Transverse colon (tissue), 4 donors: ENCODE results near the gene CYP1B1. TPM values are rescaled to one million over a fixed set of nuclear protein-coding genes. Genes with fewer than 3 reads are reported as not detected.

Experiments
- DNase-seq: peaks from one replicate; pipeline ENCODE4 v3.0.0-alpha.2; 2019
- H3K27ac ChIP-seq, 4 donors: fragments of 200-600 bp; sonication (generic); 2 replicates each; pipeline ENCODE4 v1.5.1; 2016 to 2018; ENCODE audit warnings: inconsistent platforms in 4 of 4
- H3K27me3 ChIP-seq: fragments of 200-600 bp; sonication (generic); 2 replicates; pipeline ENCODE4 v1.5.1; 2017; ENCODE audit warnings: inconsistent platforms
- H3K36me3 ChIP-seq, 4 donors: fragments of 200-600 bp; sonication (generic); 2 replicates each; pipeline ENCODE4 v1.5.1; 2017 to 2019; ENCODE audit warnings: inconsistent platforms in 4 of 4
- H3K4me1 ChIP-seq, 4 donors: fragments of 200-600 bp; sonication (generic); 2 replicates each; pipeline ENCODE4 v1.5.1; 2017 to 2020; ENCODE audit warnings: inconsistent platforms in 4 of 4
- H3K4me3 ChIP-seq, 4 donors: fragments of 200-600 bp; sonication (generic); 1 replicate in 1 of 4; 2 replicates in 3 of 4; pipeline versions ENCODE4 v1.5.1 to v1.6.1; 2017 to 2019; ENCODE audit warnings: inconsistent platforms in 4 of 4
- H3K9me3 ChIP-seq, 2 donors: fragments of 200-600 bp; sonication (generic); 2 replicates each; pipeline ENCODE4 v1.5.1; 2017 to 2019; ENCODE audit warnings: inconsistent platforms in 2 of 2
- EP300 ChIP-seq: sonication (generic); formaldehyde crosslinking; IDR thresholded peaks from one replicate; pipeline ENCODE4 v1.6.1; 2017; ENCODE audit warnings: antibody characterized with exemption, low read depth
- POLR2A ChIP-seq: fragments of 450-650 bp; IDR thresholded peaks from one replicate; pipeline ENCODE4 v1.6.1; 2016; ENCODE audit warnings: antibody characterized with exemption, mild to moderate bottlenecking, moderate library complexity
- POLR2AphosphoS5 ChIP-seq, 3 donors: sonication (generic); formaldehyde crosslinking; IDR thresholded peaks; one replicate each; pipeline ENCODE4 v1.6.1; 2016; ENCODE audit warnings: antibody characterized with exemption in 3 of 3
- WGBS, 2 donors: methylation state at CpG; one replicate each; pipeline ENCODE4 v1.1.5; 2018; ENCODE audit warnings: low coverage in 1 of 2; 5-methylcytosine and 5-hydroxymethylcytosine counted together
- in situ Hi-C, 4 donors: fragments of 200-750 bp; cut with MboI; loops; one replicate each; pipeline versions ENCODE4 v1.15.0 to v1.15.1; 2017; ENCODE audit warnings: low sequenced_read_pairs in 3 of 4, low pct_ligation_motif_present in 1 of 4, low pct_unique_long_range_greater_than_20kb in 1 of 4
- intact Hi-C: fragments of 100-400 bp; cut with DNase I; formaldehyde crosslinking; loops from one replicate; pipeline ENCODE4 v1.15.1; 2023; ENCODE audit warnings: low total_unique reads
- total RNA-seq, 4 donors: library from RNA; depleted of rRNA; stranded (reverse); fragments of >200 nt; gene quantifications; one replicate each; pipeline ENCODE4 v1.1.0, GENCODE V29; 2016
- TF ChIP-seq, protein P1 (sequence below), 5 experiments: fragments of 200-600 bp in 3 of 5; fragments of 450-650 bp in 2 of 5; sonication (generic) in 3 of 5; IDR thresholded peaks; 1 replicate in 2 of 5; 2 replicates in 3 of 5; pipeline ENCODE4 v1.5.1; 2016 to 2017; ENCODE audit warnings: antibody characterized with exemption in 5 of 5, inconsistent platforms in 3 of 5, mild to moderate bottlenecking in 2 of 5, moderate library complexity in 1 of 5

CYP1B1 gene
- total RNA-seq, 4 donors from 2014 or later: 2.0 to 9.6 (median 5.5) TPM

DNA sequence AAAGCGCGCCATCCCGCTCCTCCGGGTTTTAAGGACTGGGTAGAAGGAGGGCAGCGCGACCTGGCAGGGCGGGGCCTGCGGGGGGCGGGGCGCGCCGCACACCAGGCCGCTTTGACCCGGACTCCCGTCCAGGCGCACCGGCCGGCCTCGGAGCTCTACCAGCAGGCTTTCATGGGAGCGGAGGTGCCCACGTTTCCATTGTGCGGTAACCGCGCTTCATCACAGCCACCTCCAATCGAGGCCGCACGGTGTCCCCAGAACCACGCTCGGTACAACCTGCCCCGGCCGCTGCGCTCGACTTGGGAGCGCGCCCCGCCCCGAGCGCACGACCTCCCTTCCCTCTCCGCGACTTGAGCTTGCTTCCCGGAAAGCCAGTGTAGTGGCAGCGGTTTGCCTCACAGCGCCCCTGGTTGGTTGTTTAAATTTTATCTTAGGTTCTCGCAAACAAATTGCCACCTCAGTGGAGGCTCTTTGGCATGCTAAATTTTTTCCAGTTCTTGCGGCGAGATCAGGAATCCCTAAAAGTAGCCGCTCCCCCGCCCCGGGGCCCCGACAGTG, 280 bp upstream of the CYP1B1 start:
- peak overlapping the region; percentile 71 to 82 (median 78) for H3K27ac ChIP-seq
- H3K4me1 ChIP-seq: peaks cover 0 to 41% (median 27%) of the 10 kb centered on the region in 4 donors
- peak; percentile 64 for DNase-seq
- 0 to 3% methylated on average over 1 to 32 of the region's 51 CpGs for WGBS, 2 donors
- in situ Hi-C loops: no loop called here
- TF ChIP-seq, protein P1, sequence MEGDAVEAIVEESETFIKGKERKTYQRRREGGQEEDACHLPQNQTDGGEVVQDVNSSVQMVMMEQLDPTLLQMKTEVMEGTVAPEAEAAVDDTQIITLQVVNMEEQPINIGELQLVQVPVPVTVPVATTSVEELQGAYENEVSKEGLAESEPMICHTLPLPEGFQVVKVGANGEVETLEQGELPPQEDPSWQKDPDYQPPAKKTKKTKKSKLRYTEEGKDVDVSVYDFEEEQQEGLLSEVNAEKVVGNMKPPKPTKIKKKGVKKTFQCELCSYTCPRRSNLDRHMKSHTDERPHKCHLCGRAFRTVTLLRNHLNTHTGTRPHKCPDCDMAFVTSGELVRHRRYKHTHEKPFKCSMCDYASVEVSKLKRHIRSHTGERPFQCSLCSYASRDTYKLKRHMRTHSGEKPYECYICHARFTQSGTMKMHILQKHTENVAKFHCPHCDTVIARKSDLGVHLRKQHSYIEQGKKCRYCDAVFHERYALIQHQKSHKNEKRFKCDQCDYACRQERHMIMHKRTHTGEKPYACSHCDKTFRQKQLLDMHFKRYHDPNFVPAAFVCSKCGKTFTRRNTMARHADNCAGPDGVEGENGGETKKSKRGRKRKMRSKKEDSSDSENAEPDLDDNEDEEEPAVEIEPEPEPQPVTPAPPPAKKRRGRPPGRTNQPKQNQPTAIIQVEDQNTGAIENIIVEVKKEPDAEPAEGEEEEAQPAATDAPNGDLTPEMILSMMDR (IDR thresholded peaks at IDR 0.05): peak in 3 of 5 experiments; percentile 23 to 64 (median 47)
- TF ChIP-seq POLR2A: no peak
- intact Hi-C loops: loop anchor here (10.0 kb wide), 1 partner anchor 199 kb away; no protein-coding TSS in a partner anchor
- peak overlapping the region; percentile 43 to 66 (median 46) for H3K4me3 ChIP-seq
- H3K36me3 ChIP-seq: no peaks in the 10 kb centered on the region
- H3K27me3 ChIP-seq: peaks cover 60% of the 10 kb centered on the region
- no peaks in the 10 kb centered on the region for H3K9me3 ChIP-seq

DNA sequence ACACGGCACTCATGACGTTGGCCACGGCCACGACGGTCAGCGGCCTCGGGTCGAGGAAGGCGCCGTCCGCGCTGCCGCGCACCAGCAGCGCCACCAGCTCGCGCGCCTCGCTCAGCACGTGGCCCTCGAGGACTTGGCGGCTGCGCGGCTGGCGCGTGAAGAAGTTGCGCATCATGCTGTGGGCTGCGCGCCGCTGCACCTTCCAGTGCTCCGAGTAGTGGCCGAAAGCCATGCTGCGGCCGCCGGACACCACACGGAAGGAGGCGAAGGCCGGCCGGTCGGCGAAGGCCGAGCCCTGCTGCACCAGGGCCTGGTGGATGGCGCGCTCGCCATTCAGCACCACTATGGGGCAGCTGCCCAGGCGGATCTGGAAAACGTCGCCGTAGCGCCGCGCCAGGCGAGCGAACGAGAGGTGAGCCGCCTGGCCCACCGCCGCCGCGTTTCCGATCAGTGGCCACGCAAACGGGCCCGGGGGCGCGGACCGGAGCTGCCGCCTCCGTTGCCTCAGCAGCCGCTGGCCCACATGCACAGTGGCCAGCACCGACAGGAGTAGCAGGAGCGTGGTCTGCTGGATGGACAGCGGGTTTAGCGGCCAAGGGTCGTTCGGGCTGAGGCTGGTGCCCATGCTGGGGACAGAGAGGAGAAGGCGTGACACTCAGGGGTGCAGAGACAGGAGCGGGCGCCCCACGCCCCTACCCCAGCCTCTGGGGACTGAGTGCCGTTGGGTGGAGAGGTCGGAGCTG, 1.0 kb downstream of the CYP1B1 start:
- WGBS, 2 donors: 35% methylated on average over 78 of the region's 82 CpGs; no CpG with 5 or more reads in 1 of the 2 donors
- TF ChIP-seq POLR2A (no peak), EP300 (no peak), POLR2AphosphoS5 (IDR thresholded peaks at IDR 0.05) (no peak)
- TF ChIP-seq, protein P1 (IDR thresholded peaks at IDR 0.05): no peak
- in situ Hi-C loops (no loop called here), intact Hi-C loops (loop anchor here (10.0 kb wide), 1 partner anchor 200 kb away; no protein-coding TSS in a partner anchor)
- Histone ChIP-seq H3K27ac (peak overlapping the region in 1 of 4 donors; percentile 82), H3K4me3 (peak overlapping the region in 2 of 4 donors; percentile 44 to 66), H3K4me1 (peaks cover 0 to 41% (median 27%) of the 10 kb centered on the region in 4 donors), H3K27me3 (peaks cover 57% of the 10 kb centered on the region), H3K9me3 (no peaks in the 10 kb centered on the region), H3K36me3 (no peaks in the 10 kb centered on the region)
- no peak for DNase-seq

DNA sequence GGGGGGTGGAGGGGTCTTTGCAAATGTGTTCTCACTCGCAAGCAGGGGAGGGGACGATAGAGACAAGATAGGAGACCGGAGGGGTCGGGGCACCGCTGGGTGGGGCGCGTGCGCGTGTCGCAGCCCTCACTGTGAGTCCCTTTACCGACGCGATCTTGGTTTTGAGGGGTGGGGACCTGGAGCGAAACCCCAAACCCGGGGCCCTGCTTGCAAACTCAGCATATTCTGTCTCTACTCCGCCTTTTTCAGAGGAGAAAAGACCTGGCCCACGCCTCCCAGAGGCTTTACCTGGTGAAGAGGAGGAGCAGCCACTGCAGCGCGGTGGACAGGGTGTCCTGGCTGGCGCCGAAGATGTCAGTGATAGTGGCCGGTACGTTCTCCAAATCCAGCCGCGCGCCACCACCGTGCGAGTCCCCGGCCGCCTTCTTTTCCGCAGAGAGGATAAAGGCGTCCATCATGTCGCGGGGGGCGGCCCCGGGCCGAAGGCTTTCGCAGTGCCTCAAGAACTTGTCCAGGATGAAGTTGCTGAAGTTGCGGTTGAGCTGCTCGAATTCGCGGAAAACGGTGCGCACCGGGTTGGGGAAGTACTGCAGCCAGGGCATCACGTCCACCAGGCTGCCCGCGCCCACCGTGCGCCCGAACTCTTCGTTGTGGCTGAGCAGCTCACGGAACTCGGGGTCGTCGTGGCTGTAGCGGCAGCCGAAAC, 1.7 kb downstream of the CYP1B1 start:
- no peak for TF ChIP-seq POLR2AphosphoS5 (IDR thresholded peaks at IDR 0.05)
- Histone ChIP-seq H3K27ac (peak overlapping the region in 1 of 4 donors; percentile 11), H3K27me3 (peaks cover 57% of the 10 kb centered on the region)

DNA sequence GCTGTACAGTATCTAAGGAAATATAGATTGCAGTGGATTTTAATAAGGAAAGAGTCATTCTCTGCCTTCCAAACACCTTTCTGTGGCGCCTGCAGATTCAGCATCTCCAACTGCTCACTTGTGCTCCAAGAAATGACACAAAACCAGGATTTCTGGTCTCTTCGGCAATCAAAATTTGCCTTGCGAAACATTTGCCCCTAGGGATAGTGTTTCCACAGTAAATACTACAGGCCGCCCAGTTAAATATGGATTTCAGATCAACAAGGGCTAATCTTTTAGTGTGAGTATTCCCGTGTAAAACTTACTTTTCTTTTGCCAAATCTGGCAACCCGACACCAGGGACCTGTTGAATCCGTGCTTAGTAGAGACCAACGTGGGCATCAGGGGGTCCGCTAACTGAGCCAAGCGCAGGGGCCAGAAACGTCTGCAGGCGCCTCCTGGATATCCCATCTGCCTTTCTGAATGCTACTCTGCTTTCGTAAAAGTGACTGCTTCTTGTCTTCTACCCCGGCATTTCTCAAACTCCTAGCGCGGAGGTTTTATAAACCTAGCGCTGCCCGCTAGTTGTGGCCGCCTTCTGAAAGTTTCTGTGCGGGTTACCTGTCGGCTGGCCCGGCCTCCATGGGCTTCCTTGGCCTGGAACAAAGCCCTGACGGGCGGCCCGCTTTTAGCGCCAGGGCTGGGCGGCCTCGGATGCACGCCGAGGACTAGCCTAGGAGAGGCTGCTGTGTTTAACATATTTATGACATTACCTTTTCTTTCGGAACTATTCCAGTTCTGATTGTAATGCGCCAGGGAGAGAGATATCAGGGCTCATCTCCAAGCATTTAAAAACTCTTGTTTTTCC, 2.5 kb downstream of the CYP1B1 start:
- DNase-seq: no peak
- Histone ChIP-seq H3K27ac (peak overlapping the region in 1 of 4 donors; percentile 11), H3K36me3 (no peaks in the 10 kb centered on the region), H3K27me3 (peaks cover 57% of the 10 kb centered on the region), H3K9me3 (no peaks in the 10 kb centered on the region), H3K4me1 (peaks cover 0 to 41% (median 27%) of the 10 kb centered on the region in 4 donors), H3K4me3 (peak overlapping the region in 3 of 4 donors; percentile 0 to 66 (median 5))
- 46 to 59% methylated on average over 16 to 32 of the region's 32 CpGs for WGBS, 2 donors
- in situ Hi-C loops (no loop called here), intact Hi-C loops (loop anchor here (10.0 kb wide), 1 partner anchor 201 kb away; no protein-coding TSS in a partner anchor)
- TF ChIP-seq POLR2AphosphoS5 (IDR thresholded peaks at IDR 0.05) (no peak), POLR2A (no peak), EP300 (no peak)
- TF ChIP-seq, protein P1 (IDR thresholded peaks at IDR 0.05): no peak

More for the DNA sequence above, 1.7 kb downstream of the CYP1B1 start:
- H3K4me3 ChIP-seq: peak overlapping the region in 3 of 4 donors; percentile 5 to 66 (median 44)
- WGBS, 2 donors: 40 to 42% methylated on average over 2 to 58 of the region's 58 CpGs
- H3K4me1 ChIP-seq: peaks cover 0 to 41% (median 27%) of the 10 kb centered on the region in 4 donors
- H3K36me3 ChIP-seq: no peaks in the 10 kb centered on the region
- H3K9me3 ChIP-seq: no peaks in the 10 kb centered on the region
- DNase-seq: no peak
- intact Hi-C loops: loop anchor here (10.0 kb wide), 1 partner anchor 201 kb away; no protein-coding TSS in a partner anchor
- in situ Hi-C loops: no loop called here
